Ovary (tissue), 9 donors: ENCODE results near the gene TPRG1. TPM values are rescaled to one million over a fixed set of nuclear protein-coding genes. Genes with fewer than 3 reads are reported as not detected.

Source experiments
- DNase-seq, 5 donors: peaks; one replicate each; pipeline ENCODE4 v3.0.0-alpha.2; 2019 to 2020
- H3K27ac ChIP-seq, 2 donors: fragments of 200-600 bp; one replicate each; pipeline versions ENCODE4 v1.5.1 to v1.8.0; 2019 to 2022
- H3K27me3 ChIP-seq: fragments of 200-600 bp; one replicate; pipeline ENCODE4 v1.8.0; 2022
- H3K36me3 ChIP-seq: fragments of 200-600 bp; sonication (generic); one replicate; pipeline ENCODE4 v1.5.1; 2019
- H3K4me1 ChIP-seq: one replicate; pipeline ENCODE4 v1.8.1; 2013; ENCODE audit warnings: mild to moderate bottlenecking, moderate library complexity; ENCODE audit not compliant: insufficient read depth
- H3K4me3 ChIP-seq: fragments of 200-600 bp; sonication (generic); one replicate; pipeline ENCODE4 v1.5.1; 2017
- H3K9me3 ChIP-seq, 2 donors: fragments of 200-600 bp in 1 of 2; sonication (generic) in 1 of 2; one replicate each; pipeline versions ENCODE4 v1.5.1 to v1.8.1; 2013 to 2019; ENCODE audit warnings: mild to moderate bottlenecking in 1 of 2, moderate library complexity in 1 of 2
- EP300 ChIP-seq: sonication (generic); formaldehyde crosslinking; IDR thresholded peaks from one replicate; pipeline ENCODE4 v1.6.1; 2017; ENCODE audit warnings: antibody characterized with exemption
- POLR2A ChIP-seq: fragments of 450-650 bp; IDR thresholded peaks from one replicate; pipeline ENCODE4 v1.6.1; 2017; ENCODE audit warnings: antibody characterized with exemption, mild to moderate bottlenecking, moderate library complexity
- WGBS, 3 donors: extraction: QIAGEN DNeasy Blood & Tissue Kit in 1 of 3; methylation state at CpG; one replicate each; pipeline versions ENCODE4 v1.1.5 to v1.1.7; 2013 to 2017; 5-methylcytosine and 5-hydroxymethylcytosine counted together
- intact Hi-C, 4 donors: fragments of 100-400 bp; cut with DNase I; formaldehyde crosslinking; loops; one replicate each; pipeline versions ENCODE4 v1.11.0 to v1.15.1; 2022 to 2023
- polyA plus RNA-seq, 2 donors: library from polyadenylated mRNA; stranded (reverse); fragments of 200-250 nt in 1 of 2; fragments of 350-450 nt in 1 of 2; fragmentation: Illumina TruSeq in 1 of 2; extraction: RNeasy Lipid Tissue Mini Kit (QIAGEN cat#74804) in 1 of 2; gene quantifications; one replicate each; pipeline ENCODE4 v1.2.3, GENCODE V29; 2013 to 2014
- total RNA-seq, 7 donors: library from RNA; depleted of rRNA in 2 of 7; stranded (reverse); fragments of >200 nt in 2 of 7; fragmentation: NEBNext Ultra II Directional in 3 of 7; extraction: Animal tissue kit (Norgen Biotek cat#: 25700) in 3 of 7; gene quantifications; one replicate each; pipeline versions ENCODE4 v1.1.0 to v1.2.4, GENCODE V29; 2016 to 2023
- TF ChIP-seq, protein P1 (sequence below), 3 donors: fragments of 450-650 bp in 2 of 3; fragments of 200-600 bp in 1 of 3; IDR thresholded peaks; one replicate each; pipeline versions ENCODE4 v1.5.1 to v1.8.0; 2016 to 2022; ENCODE audit warnings: antibody characterized with exemption in 3 of 3, mild to moderate bottlenecking in 1 of 3
- donor health status: DM: no; HTN: no; CAD: no; lungs with moderate emphysema.
- donor health status: DM: no; HTN: no; CAD: no.
- donor health status: Bipolar disorder and iron deficiency.
- donor health status: DM: yes; HTN: yes; CAD: no.
- donor health status: DM: no; HTN: no; CAD: no.
- donor health status: DM: yes; HTN: yes; CAD: no.

The TPRG1 gene
- total and polyA plus RNA-seq, 9 donors, result 1.9 to 20.2 (median 7.5) TPM

GRCh38 chr3:189368384-189368783 lies 196.6 kb downstream of the TPRG1 start:
- 82 to 88% (median 85%) methylated on average over 4 of the region's 4 CpGs for WGBS, 3 donors

GRCh38 chr3:189369636-189370035 lies 197.9 kb downstream of the TPRG1 start:
- no peak for DNase-seq
- Histone ChIP-seq H3K36me3 (no peaks in the 10 kb centered on the region), H3K4me3 (no peak overlapping the region), H3K4me1 (no peaks in the 10 kb centered on the region), H3K27me3 (no peaks in the 10 kb centered on the region), H3K9me3 (no peaks in the 10 kb centered on the region), H3K27ac (no peak overlapping the region)
- 87 to 93% (median 88%) methylated on average over 5 of the region's 5 CpGs for WGBS, 3 donors
- intact Hi-C loops, result no loop called here
- TF ChIP-seq POLR2A (no peak), EP300 (no peak)
- TF ChIP-seq, protein P1, sequence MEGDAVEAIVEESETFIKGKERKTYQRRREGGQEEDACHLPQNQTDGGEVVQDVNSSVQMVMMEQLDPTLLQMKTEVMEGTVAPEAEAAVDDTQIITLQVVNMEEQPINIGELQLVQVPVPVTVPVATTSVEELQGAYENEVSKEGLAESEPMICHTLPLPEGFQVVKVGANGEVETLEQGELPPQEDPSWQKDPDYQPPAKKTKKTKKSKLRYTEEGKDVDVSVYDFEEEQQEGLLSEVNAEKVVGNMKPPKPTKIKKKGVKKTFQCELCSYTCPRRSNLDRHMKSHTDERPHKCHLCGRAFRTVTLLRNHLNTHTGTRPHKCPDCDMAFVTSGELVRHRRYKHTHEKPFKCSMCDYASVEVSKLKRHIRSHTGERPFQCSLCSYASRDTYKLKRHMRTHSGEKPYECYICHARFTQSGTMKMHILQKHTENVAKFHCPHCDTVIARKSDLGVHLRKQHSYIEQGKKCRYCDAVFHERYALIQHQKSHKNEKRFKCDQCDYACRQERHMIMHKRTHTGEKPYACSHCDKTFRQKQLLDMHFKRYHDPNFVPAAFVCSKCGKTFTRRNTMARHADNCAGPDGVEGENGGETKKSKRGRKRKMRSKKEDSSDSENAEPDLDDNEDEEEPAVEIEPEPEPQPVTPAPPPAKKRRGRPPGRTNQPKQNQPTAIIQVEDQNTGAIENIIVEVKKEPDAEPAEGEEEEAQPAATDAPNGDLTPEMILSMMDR (IDR thresholded peaks at IDR 0.05), result no peak

More at GRCh38 chr3:189368384-189368783, 196.6 kb downstream of the TPRG1 start:
- intact Hi-C loops, result no loop called here
- no peaks in the 10 kb centered on the region for H3K27me3 ChIP-seq
- H3K4me3 ChIP-seq, result no peak overlapping the region
- H3K9me3 ChIP-seq, result no peaks in the 10 kb centered on the region
- no peak for DNase-seq
- H3K36me3 ChIP-seq, result no peaks in the 10 kb centered on the region
- H3K27ac ChIP-seq, result no peak overlapping the region
- no peak for TF ChIP-seq EP300
- H3K4me1 ChIP-seq, result no peaks in the 10 kb centered on the region

DNA sequence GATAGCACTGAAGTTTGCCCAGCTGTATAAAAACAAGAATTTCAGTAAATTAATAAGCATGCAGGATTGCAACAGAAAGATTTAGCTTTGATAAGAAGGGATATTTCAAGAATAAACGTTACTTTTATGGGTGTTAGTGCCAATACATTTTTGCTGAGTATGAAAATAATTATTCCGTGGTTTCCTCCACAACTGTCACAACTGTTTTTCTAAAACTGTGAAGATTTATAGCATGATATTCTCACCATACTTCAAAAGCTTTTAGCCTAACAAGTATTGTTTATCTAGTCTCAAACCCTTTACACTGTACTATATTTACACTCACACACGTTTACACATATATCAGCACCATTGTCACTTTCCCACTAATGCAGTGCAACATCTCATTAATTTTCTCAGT lies 200.5 kb downstream of the TPRG1 start:
- DNase-seq, result no peak
- H3K27ac ChIP-seq, result no peak overlapping the region
- no peaks in the 10 kb centered on the region for H3K4me1 ChIP-seq
- 1 to 3% (median 2%) methylated on average over 3 of the region's 3 CpGs for WGBS, 3 donors
- intact Hi-C loops, result no loop called here
- H3K9me3 ChIP-seq, result no peaks in the 10 kb centered on the region
- no peak overlapping the region for H3K4me3 ChIP-seq
- no peaks in the 10 kb centered on the region for H3K36me3 ChIP-seq
- TF ChIP-seq POLR2A (no peak), EP300 (no peak)
- TF ChIP-seq, protein P1 (IDR thresholded peaks at IDR 0.05), result no peak
- H3K27me3 ChIP-seq, result no peaks in the 10 kb centered on the region
